H9 (cell line): ENCODE data around the gene NDST1. TPM values are rescaled to one million over a fixed set of nuclear protein-coding genes. Genes with fewer than 3 reads are reported as not detected.

Experiments
- DNase-seq: peaks from one replicate; pipeline ENCODE4 v3.0.0-alpha.2; 2017
- H2AFZ ChIP-seq: one replicate; pipeline ENCODE4 v1.6.1; 2013; ENCODE audit warnings: mild to moderate bottlenecking, low read length, control low read depth, moderate library complexity
- H2AK5ac ChIP-seq: 2 replicates; pipeline ENCODE4 v1.6.1; 2013; ENCODE audit warnings: low read length, control low read depth, mixed read lengths; ENCODE audit not compliant: insufficient read length
- H2BK120ac ChIP-seq: one replicate; pipeline ENCODE4 v1.6.1; 2013; ENCODE audit warnings: low read depth, mild to moderate bottlenecking, low read length, control low read depth, inconsistent platforms; ENCODE audit not compliant: poor library complexity, severe bottlenecking
- H2BK12ac ChIP-seq: 2 replicates; pipeline ENCODE4 v1.6.1; 2013; ENCODE audit warnings: low read length, control low read depth, mixed read lengths, low read depth; ENCODE audit not compliant: insufficient read length
- H2BK15ac ChIP-seq: 2 replicates; pipeline ENCODE4 v1.6.1; 2013; ENCODE audit warnings: low read depth, low read length, control low read depth
- H2BK20ac ChIP-seq: one replicate; pipeline ENCODE4 v1.6.1; 2013; ENCODE audit warnings: low read depth, mild to moderate bottlenecking, low read length, control low read depth, inconsistent platforms; ENCODE audit not compliant: poor library complexity, severe bottlenecking
- H2BK5ac ChIP-seq: 2 replicates; pipeline ENCODE4 v1.6.1; 2013; ENCODE audit warnings: low read length, control low read depth, mixed read lengths; ENCODE audit not compliant: insufficient read length
- H3K14ac ChIP-seq: 2 replicates; pipeline ENCODE4 v1.6.1; 2013; ENCODE audit warnings: low read length, control low read depth; ENCODE audit not compliant: insufficient read depth
- H3K18ac ChIP-seq: 2 replicates; pipeline ENCODE4 v1.6.1; 2013; ENCODE audit warnings: low read depth, mild to moderate bottlenecking, mixed read lengths, low read length, control low read depth; ENCODE audit not compliant: insufficient read length
- H3K23ac ChIP-seq: 2 replicates; pipeline ENCODE4 v1.6.1; 2013; ENCODE audit warnings: low read length, control low read depth, mixed read lengths, low read depth; ENCODE audit not compliant: insufficient read length
- H3K23me2 ChIP-seq: 2 replicates; pipeline ENCODE4 v1.6.1; 2013; ENCODE audit warnings: low read depth, mild to moderate bottlenecking, mixed read lengths, low read length, control low read depth; ENCODE audit not compliant: insufficient read length, poor library complexity, severe bottlenecking
- H3K27ac ChIP-seq: 2 replicates; pipeline ENCODE4 v1.5.1; 2013; ENCODE audit warnings: low read length, control low read depth, mixed read lengths, low read depth; ENCODE audit not compliant: insufficient read length
- H3K27me3 ChIP-seq: 2 replicates; pipeline ENCODE4 v1.6.1; 2013; ENCODE audit warnings: low read length, control low read depth, inconsistent platforms; ENCODE audit not compliant: insufficient read depth
- H3K4ac ChIP-seq: 2 replicates; pipeline ENCODE4 v1.6.1; 2013; ENCODE audit warnings: low read depth, mild to moderate bottlenecking, control low read depth, inconsistent platforms, low read length, moderate library complexity
- H3K4me1 ChIP-seq: 2 replicates; pipeline ENCODE4 v1.6.1; 2013; ENCODE audit warnings: low read length, control low read depth, inconsistent platforms; ENCODE audit not compliant: insufficient read depth
- H3K4me2 ChIP-seq: 2 replicates; pipeline ENCODE4 v1.6.1; 2013; ENCODE audit warnings: low read length, control low read depth, mixed read lengths; ENCODE audit not compliant: insufficient read length, insufficient read depth
- H3K56ac ChIP-seq: 2 replicates; pipeline ENCODE4 v1.6.1; 2013; ENCODE audit warnings: low read depth, mild to moderate bottlenecking, mixed read lengths, low read length, control low read depth; ENCODE audit not compliant: insufficient read length
- H3K79me1 ChIP-seq: 2 replicates; pipeline ENCODE4 v1.6.1; 2013; ENCODE audit warnings: low read depth, mild to moderate bottlenecking, moderate library complexity, low read length, control low read depth, inconsistent platforms; ENCODE audit not compliant: insufficient read depth, poor library complexity, severe bottlenecking
- H3K79me2 ChIP-seq: 2 replicates; pipeline ENCODE4 v1.6.1; 2013; ENCODE audit warnings: low read length, control low read depth, inconsistent platforms; ENCODE audit not compliant: insufficient read depth
- H3K9ac ChIP-seq: 2 replicates; pipeline ENCODE4 v1.6.1; 2013; ENCODE audit warnings: low read length, control low read depth, mixed read lengths; ENCODE audit not compliant: insufficient read length; ENCODE audit errors: extremely low read depth
- H3K9me3 ChIP-seq: one replicate; pipeline ENCODE4 v1.6.1; 2013; ENCODE audit warnings: low read depth, low read length, inconsistent platforms; ENCODE audit not compliant: control insufficient read depth
- H3T11ph ChIP-seq: one replicate; pipeline ENCODE4 v1.6.1; 2013; ENCODE audit warnings: mild to moderate bottlenecking, low read length, control low read depth, inconsistent platforms
- H4K20me1 ChIP-seq: one replicate; pipeline ENCODE4 v1.6.1; 2013; ENCODE audit not compliant: control insufficient read depth, insufficient read length, insufficient read depth
- H4K5ac ChIP-seq: 2 replicates; pipeline ENCODE4 v1.6.1; 2013; ENCODE audit warnings: low read depth, mild to moderate bottlenecking, mixed read lengths, low read length, control low read depth; ENCODE audit not compliant: insufficient read length
- H4K8ac ChIP-seq: replicated peaks from 2 replicates; pipeline ENCODE4 v1.6.1; 2013; ENCODE audit warnings: low read length, control low read depth, mixed read lengths, low read depth; ENCODE audit not compliant: insufficient read length
- H4K91ac ChIP-seq: 2 replicates; pipeline ENCODE4 v1.6.1; 2013; ENCODE audit warnings: low read depth, mild to moderate bottlenecking, moderate library complexity, mixed read lengths, low read length, control low read depth; ENCODE audit not compliant: insufficient read length
- H3K27ac Mint-ChIP-seq, 3 experiments: 2 replicates in 2 of 3; 3 replicates in 1 of 3; pipeline ENCODE4 v1.8.0; 2020 to 2021; ENCODE audit warnings: mixed read lengths in 3 of 3, mild to moderate bottlenecking in 1 of 3, moderate library complexity in 1 of 3
- H3K27me3 Mint-ChIP-seq: 2 replicates; pipeline ENCODE4 v1.8.0; 2021; ENCODE audit warnings: low read depth, mild to moderate bottlenecking, moderate library complexity, mixed read lengths
- H3K36me3 Mint-ChIP-seq, 3 experiments: 2 replicates in 2 of 3; 3 replicates in 1 of 3; pipeline ENCODE4 v1.8.0; 2020 to 2021; ENCODE audit warnings: low read depth in 3 of 3, mixed read lengths in 3 of 3; ENCODE audit not compliant: insufficient read depth in 1 of 3
- H3K4me1 Mint-ChIP-seq, 2 experiments: 2 replicates each; pipeline ENCODE4 v1.8.0; 2020; ENCODE audit warnings: mixed read lengths in 2 of 2
- H3K4me3 Mint-ChIP-seq, 2 experiments: 2 replicates in 1 of 2; 3 replicates in 1 of 2; pipeline ENCODE4 v1.8.0; 2020 to 2021; ENCODE audit warnings: mild to moderate bottlenecking in 2 of 2, mixed read lengths in 2 of 2, moderate library complexity in 1 of 2
- H3K9me3 Mint-ChIP-seq, 2 experiments: 2 replicates in 1 of 2; 3 replicates in 1 of 2; pipeline ENCODE4 v1.8.0; 2020; ENCODE audit warnings: mild to moderate bottlenecking in 2 of 2, mixed read lengths in 2 of 2, moderate library complexity in 1 of 2
- CTCF ChIP-seq: fragments of 200-600 bp; sonication (generic); conservative IDR thresholded peaks from 3 replicates; pipeline ENCODE4 v1.8.0; 2021; ENCODE audit warnings: antibody characterized with exemption, mild to moderate bottlenecking
- WGBS: extraction: QIAGEN DNeasy Blood & Tissue Kit; methylation state at CpG from one replicate; pipeline ENCODE4 v1.1.7; 2013; ENCODE audit warnings: missing lambda C conversion rate, low lambda C conversion rate, mixed read lengths; ENCODE audit not compliant: insufficient read length; ENCODE audit errors: extremely low coverage; 5-methylcytosine and 5-hydroxymethylcytosine counted together
- total RNA-seq: library from RNA; stranded (reverse); gene quantifications from 2 replicates; pipeline ENCODE4 v1.2.1, GENCODE V29; 2021

Gene NDST1
- total RNA-seq, 1 experiment from 2014 or later, result 65.5 TPM

- no peak overlapping the region for H3K18ac ChIP-seq
- Mint-ChIP-seq H3K27ac (peak overlapping the region; percentile 49 to 95 (median 68); a peak in 3 of 7 replicates), H3K4me3 (peak overlapping the region in 1 of 2 experiments; percentile 32; a peak in 1 of 5 replicates), H3K4me1 (peaks cover 38 to 43% of the 10 kb centered on the region in 2 experiments), H3K36me3 (no peaks in the 10 kb centered on the region), H3K27me3 (no peaks in the 10 kb centered on the region; the same call in 1 of the 2 replicates), H3K9me3 (no peaks in the 10 kb centered on the region; a peak in 1 of 5 replicates)
- H2BK5ac ChIP-seq, result no peak overlapping the region
- H2BK12ac ChIP-seq, result no peak overlapping the region
- no peak overlapping the region for H2AK5ac ChIP-seq
- no peak overlapping the region for H4K91ac ChIP-seq
- H3K27me3 ChIP-seq, result no peaks in the 10 kb centered on the region
- H3K79me2 ChIP-seq, result no peaks in the 10 kb centered on the region
- H2BK20ac ChIP-seq, result no peak overlapping the region
- no peaks in the 10 kb centered on the region for H3K9me3 ChIP-seq
- no peak overlapping the region for H2BK15ac ChIP-seq
- no peak overlapping the region for H4K5ac ChIP-seq
- no peak overlapping the region for H3K4me2 ChIP-seq
- no peak overlapping the region for H3K23ac ChIP-seq
- no peak overlapping the region for H3T11ph ChIP-seq
- H2BK120ac ChIP-seq, result no peak overlapping the region
- H3K4me1 ChIP-seq, result peaks cover 2% of the 10 kb centered on the region; the same call in 1 of the 2 replicates
- no peaks in the 10 kb centered on the region for H3K23me2 ChIP-seq
- no peak for TF ChIP-seq CTCF
- WGBS, result no CpG with 5 or more reads among the region's 6 CpGs
- no peak overlapping the region for H3K56ac ChIP-seq
- no peak overlapping the region for H3K4ac ChIP-seq
- H3K9ac ChIP-seq, result no peak overlapping the region
- DNase-seq, result no peak
- H4K8ac ChIP-seq, result no peak overlapping the region
- H3K27ac ChIP-seq, result no peak overlapping the region
- no peaks in the 10 kb centered on the region for H3K79me1 ChIP-seq
- H4K20me1 ChIP-seq, result no peaks in the 10 kb centered on the region
- no peak overlapping the region for H3K14ac ChIP-seq
- H2AFZ ChIP-seq, result peak overlapping the region; percentile 2
Measured at GRCh38 chr5:150464554-150465012, 43.3 kb upstream of the NDST1 start.
